Raji (cell line): ENCODE results near the gene MYH7B.

Experiments used
- POLR2A ChIP-seq: IDR thresholded peaks from 2 replicates; pipeline ENCODE4 v1.6.1; 2011; ENCODE audit warnings: low read depth, low read length, control low read depth; ENCODE audit not compliant: insufficient read depth

MYH7B gene

GRCh38 chr20:35001596-35002362 lies 46.1 kb downstream of the MYH7B start:
- TF ChIP-seq POLR2A = no peak

DNA sequence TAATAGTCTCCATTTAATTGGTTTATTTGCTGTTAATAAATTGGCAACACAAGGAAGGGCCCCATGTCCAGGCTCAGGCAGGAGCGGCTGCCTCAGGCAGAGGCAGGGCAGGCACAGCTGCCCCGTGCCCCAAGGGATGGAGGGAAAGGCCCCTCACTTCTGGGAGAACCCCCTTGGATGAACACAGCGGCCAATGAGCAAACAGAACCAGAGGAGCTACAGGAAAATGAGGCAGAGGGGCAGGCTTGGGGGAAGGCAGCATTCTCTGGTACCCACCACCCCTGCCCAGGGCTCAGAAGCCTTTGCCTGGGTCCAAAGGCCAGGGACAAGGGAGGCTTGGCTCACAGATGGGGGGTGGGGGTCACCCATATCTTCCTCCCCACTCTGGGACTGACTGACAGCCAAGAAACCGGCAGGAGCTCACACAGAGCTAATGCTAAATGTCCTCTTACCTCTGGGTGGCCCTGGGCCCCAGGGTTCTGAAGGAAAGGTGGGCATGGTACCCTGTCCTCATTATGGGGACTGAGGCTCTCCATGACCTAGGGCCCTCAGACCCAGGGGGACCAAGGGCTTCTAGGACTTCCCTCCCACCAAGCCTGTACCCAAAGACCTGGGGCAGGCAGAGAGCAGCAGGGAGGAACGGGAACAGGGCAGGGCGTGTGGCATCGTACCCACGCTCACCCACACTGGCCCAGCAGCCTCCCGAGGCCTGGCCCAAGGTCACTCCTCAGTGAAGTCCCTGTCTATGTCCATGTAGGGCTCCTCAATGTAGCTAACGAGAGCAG lies 47.0 kb downstream of the MYH7B start:
- TF ChIP-seq POLR2A = no peak

DNA sequence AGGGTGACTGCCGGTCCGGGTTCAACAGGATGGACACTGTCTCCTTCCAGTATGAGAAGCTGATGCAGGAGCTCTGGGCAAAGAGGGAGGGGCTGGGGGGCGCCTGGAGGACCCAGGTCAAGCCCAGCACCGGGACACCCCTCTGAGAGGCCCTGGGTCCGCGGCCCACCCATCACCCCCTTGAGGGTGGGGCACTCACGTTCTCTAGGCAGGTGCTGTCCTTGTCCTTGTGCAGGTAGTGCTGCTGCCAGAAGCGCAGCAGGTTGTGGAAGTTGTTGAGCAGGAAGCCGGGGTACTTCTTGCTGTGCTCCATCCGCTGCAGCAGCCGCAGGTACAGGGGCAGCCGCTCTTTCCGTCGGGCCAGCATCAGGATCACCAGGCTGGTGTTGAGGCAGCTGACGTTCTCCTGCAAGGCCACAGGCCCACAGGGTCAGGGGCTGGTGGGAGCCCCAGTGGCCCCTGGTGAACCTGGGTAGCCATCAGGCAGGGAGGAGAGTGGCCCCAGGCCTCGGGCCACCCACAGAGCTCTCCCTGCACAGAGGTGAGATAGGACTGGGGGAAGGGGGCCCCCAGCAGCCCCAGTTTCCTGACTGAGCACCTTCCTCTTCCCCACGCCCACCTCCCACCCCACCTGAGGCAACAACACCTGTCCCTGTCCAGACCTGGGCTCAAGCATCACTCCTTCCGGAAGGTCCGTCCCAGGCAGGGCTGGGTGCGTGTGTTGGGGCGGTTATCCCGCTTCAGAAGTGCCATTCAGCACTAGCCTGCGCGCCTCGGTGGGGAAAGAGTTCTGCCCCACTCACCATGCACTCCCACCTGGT lies 47.8 kb downstream of the MYH7B start:
- no peak for TF ChIP-seq POLR2A

- TF ChIP-seq POLR2A = no peak
Measured at GRCh38 chr20:35004051-35004725, 48.5 kb downstream of the MYH7B start.

- no peak for TF ChIP-seq POLR2A
Measured at GRCh38 chr20:35004749-35005462, 49.2 kb downstream of the MYH7B start.
